Activated effector memory CD4-positive, alpha-beta T cell treated with anti-CD3 and anti-CD28 coated beads, Interleukin-2, amount 50 U/mL, for 16 hours (primary cell): ENCODE measurements around the gene FSD2.

Source experiments
- DNase-seq: peaks from one replicate; pipeline ENCODE4 v3.0.0-alpha.2; 2020

FSD2 gene, protein sequence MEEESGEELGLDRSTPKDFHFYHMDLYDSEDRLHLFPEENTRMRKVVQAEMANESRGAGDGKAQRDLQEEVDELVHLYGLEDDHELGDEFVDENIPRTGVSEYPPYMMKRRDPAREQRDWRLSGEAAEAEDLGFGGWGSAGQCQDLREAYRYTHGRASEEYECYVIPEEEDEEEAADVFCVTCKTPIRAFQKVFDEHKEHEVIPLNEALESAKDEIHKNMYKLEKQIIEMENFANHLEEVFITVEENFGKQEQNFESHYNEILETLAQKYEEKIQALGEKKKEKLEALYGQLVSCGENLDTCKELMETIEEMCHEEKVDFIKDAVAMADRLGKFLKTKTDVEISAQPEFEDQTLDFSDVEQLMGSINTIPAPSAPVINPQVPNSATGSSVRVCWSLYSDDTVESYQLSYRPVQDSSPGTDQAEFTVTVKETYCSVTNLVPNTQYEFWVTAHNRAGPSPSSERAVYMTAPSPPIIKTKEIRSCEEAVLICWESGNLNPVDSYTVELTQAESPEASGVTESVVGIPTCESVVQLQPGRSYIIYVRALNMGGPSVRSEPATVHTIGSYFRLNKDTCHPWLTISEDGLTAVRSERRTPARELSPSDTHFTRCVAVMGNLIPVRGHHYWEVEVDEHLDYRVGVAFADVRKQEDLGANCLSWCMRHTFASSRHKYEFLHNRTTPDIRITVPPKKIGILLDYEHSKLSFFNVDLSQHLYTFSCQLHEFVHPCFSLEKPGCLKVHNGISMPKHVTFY

DNA sequence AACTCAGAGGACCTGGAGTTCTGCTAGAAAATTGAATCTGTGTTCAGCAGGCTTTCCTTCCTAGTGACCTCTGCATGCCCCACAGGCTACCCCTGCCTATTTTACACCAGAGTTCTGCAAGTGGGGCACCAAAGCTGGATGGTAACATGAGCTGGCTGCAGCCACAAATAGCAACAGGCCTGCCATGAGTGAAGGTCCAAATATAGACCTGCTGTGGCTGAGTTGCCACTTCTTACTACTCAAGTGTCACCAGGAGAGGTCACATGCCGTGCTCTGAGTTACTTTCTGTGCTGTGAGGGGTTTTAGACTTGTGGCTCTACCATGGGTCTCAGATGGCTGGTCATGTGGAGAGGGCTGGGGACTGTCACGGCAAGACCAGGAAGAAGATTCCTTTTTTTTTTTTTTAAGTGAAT is at the start of gene FSD2:
FSD2 (minus strand) TSS at position 76 of the 413 bp plus-strand sequence. CDS start 18,679 bp downstream, outside the sequence.
- no peak for DNase-seq

DNA sequence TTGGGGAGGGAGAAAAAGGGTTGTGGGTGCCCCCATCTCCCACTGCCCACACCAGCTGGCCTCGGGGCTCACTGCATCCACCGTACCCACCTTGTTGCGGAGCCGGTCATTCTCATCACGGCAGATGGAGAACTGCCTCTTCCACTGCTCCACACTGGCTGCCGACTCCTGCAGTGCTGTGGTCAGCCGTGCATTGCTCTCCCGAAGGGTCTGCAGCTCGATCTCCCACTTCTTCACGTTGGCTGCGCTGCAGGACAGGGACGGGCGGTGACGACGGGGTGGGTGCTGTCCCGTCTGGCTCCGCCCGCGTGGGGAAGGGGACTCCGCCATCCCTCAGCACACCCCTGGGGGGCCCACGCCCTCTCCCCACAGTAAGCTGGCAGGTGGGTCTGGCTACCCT is 48.7 kb upstream of the FSD2 start:
- peak; percentile 22 for DNase-seq

- peak; percentile 59 for DNase-seq
Measured at GRCh38 chr15:82852941-82853561, 47.2 kb upstream of the FSD2 start.

- DNase-seq, result peak; percentile 41
Measured at GRCh38 chr15:82851981-82852511, 46.2 kb upstream of the FSD2 start.

GRCh38 chr15:82851306-82851850 is 45.5 kb upstream of the FSD2 start:
- peak; percentile 25 for DNase-seq

DNA sequence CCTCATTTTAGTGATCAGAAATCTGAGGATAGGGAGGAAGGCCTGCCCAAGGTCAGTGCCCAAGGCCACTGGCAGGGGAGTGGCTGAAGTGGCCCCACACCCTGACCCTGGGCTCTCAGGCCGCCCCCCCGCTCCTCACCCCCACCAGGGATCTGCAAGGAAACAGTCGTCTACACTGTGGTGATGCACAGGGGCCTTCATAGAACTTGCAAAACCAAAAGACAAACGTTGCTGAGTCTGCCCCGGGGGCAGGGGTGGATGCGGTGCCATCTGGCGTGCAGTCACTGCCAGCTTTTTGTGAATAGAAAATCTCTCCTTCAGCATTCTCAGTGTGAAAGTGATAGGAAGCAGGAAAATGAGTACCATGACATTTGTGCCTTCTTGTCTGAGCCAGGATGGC is 44.9 kb upstream of the FSD2 start:
- peak; percentile 45 for DNase-seq

DNA sequence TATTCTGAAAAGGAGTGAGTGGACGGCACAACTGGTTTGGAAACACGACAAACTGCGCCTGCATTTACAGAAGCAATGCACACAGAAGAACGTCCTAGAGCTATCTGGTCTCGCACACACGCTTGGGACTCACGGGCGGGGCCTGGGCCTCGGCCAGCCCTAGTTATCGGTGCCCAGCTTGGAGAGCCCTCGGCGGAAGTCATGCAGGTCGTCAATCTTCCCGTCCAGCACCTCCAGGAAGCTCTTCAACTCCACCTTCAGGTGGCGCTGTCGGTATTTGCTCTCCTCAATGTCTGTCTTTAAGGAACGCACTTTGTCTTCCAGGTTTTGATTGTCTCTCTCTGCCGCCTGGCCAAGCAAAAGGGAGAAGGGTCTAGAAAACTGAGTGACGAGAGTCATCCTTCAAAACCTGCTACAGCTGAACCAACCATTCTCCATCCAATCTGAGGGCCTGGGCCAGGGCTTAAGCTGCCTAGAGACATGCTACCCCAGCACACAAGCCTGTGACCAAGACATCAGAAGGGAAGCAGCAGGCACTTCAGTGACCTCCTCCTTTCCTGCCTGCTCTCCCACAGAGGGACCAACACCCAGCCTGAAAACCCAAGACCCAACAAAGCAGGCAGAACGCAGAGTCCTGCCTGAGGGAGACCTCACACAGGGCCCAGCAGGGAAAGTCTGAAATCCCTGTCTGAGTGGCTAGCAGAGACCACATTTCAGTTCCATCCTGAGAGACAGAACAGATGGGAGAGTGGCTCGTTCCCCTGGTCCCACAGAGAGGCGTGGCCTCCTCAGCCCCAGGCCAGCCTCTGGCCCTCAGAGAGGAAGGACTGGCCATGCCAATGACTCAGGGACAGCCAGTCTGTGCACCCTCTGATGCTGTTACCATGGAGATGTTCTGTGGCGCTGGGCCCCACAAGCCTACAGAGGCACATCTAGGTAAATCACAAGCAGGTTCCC is 44.0 kb upstream of the FSD2 start:
- DNase-seq, result peak; percentile 67

DNA sequence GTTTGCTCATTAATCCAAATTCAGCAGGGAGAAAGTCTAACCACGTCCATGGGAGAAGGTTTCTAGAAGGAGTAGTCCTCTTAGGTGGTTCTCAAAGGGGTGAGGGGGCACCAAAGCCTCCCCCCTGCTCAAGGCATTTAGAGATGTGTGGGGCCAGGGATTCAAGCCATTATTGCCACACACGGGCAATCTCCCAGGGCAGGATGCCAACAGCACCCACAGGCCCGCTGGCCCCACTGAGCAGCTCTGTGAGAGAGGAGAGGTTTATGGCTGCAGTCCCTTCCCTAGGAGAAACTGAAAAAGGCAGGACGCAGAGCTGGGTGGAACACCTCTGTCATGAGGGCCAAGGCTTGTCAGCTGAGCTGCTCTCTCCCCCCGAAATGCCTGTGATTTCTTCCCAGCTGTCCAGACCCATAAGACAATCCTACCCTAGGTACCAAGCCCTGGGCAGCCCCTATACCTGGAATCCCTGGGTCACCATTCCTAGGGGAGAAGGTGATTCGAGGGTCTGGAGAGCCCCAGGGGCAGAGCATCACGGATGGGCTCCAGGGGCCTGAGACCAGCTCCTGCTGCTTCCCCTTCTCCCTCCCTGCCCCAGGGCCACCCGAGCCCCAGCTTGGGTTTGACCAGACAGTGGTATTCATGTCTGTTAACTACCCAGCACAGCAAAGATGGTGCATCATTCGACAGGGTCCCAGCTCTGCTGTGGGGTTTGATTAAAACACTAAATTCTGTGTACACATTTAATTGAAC is 42.5 kb upstream of the FSD2 start:
- peak; percentile 46 for DNase-seq

- peak; percentile 44 for DNase-seq
Measured at GRCh38 chr15:82847703-82848102, 41.8 kb upstream of the FSD2 start.

- peak; percentile 48 for DNase-seq
Measured at GRCh38 chr15:82846621-82847020, 40.8 kb upstream of the FSD2 start.

DNA sequence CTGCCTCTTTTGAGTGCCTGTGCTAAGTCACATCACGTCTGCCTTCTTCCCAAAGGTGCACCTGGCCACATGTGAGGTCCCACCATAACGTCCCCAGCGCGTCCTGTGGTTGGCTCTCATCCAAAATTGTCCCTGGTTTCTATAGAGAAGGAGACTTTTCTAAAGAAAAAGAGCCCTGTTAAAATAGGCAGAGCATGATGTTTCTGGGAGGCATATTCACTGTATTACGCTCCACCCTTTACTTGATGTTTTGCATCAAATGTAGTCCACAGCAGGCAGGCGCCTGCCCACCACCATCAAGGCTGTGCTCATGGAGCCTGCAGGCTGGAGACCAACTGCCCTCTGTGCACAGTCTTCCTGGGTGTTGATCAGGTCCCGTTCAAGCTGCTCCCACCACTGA is 39.8 kb upstream of the FSD2 start:
- DNase-seq, result peak; percentile 41

DNA sequence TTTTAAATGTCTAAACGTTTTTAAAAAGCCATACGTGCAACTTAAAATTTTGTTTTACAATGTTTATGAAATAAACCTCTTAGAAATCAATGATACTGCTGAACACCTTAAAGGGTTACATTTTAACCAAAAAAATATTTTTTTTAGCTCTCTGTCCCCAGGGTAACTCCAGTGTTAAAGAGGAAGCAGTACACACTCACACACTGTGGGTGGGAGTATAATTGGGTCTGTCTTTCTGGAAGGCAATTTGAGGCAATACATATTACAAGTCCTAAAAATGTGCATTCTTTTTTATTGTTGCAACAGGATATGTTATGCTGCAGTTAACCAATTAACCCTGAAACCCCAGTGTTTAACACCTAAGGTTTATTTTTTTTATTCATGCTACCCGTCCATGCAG is 37.7 kb upstream of the FSD2 start:
- no peak for DNase-seq

DNA sequence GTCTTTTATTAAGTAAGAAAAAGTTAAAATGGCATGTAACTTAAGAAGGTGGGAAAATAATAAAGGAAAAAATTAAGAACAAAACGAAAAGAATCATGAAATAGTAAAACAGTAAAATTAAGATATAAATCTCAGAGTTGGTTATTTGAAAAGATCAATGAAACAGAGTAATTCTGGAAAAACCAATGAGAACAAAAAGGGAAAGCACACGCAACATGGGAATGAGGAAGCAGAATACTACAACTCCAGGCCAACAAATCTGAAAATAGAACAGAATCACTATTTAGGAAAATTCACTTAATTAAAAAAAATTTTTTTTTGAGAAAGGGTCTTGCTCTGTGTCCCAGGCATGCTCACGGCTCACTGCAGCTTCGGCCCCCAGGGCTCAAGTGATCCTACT is 34.3 kb upstream of the FSD2 start:
- DNase-seq, result no peak

GRCh38 chr15:82839136-82839535 is 33.3 kb upstream of the FSD2 start:
- DNase-seq, result no peak

- peak; percentile 58 for DNase-seq
Measured at GRCh38 chr15:82838096-82838735, 32.3 kb upstream of the FSD2 start.

- peak; percentile 53 for DNase-seq
Measured at GRCh38 chr15:82835391-82835917, 29.6 kb upstream of the FSD2 start.

DNA sequence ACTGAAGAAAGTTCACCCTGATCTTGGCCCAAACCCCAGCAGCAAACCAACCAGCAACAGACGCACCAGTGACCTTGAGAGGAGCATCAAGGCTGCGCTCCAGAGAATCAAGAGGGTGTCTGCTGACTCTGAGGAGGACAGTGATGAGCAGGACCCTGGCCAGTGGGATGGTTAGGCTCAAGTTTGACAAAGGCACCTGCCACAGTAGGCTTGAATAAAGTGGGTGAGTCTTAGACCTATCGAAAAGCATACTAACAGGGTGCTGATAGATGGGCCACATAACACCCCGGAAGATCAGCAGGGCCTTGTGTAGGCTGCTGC is 27.5 kb upstream of the FSD2 start:
- no peak for DNase-seq

- DNase-seq, result peak; percentile 73
Measured at GRCh38 chr15:82832601-82833361, 26.9 kb upstream of the FSD2 start.

GRCh38 chr15:82831894-82832600 is 26.2 kb upstream of the FSD2 start:
- no peak for DNase-seq
